Measurements from ENCODE around the gene PARD3. TPM values are rescaled to one million over a fixed set of nuclear protein-coding genes. Genes with fewer than 3 reads are reported as not detected.

The PARD3 gene
- total RNA-seq, 1 experiment from 2014 or later = 44.2 TPM

DNA sequence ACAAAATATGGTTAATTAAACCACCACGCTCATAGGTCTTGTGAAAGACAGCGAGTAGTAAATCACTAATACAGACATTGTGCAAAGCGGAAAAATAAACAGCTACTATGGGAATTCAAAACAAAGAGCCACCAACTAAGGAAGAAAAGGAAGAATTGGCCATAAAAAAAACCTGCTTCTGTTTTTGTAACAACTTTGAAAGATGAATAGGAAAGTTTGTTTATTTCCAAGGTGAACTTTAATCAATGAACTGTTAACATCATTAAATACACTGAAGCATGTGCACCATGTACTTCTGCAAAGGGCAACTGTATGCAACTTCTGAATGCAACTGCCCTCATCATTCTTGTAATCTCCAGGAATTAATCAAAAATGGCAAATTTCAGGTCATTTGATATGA, 651.1 kb downstream of the PARD3 start:
- DNase-seq (ENCODE audit: low read depth, low spot score) = no peak
- in situ Hi-C loops (cut with HindIII; ENCODE audit: low pct_unique_long_range_greater_than_20kb, low sequenced_read_pairs) = no loop called here

DNA sequence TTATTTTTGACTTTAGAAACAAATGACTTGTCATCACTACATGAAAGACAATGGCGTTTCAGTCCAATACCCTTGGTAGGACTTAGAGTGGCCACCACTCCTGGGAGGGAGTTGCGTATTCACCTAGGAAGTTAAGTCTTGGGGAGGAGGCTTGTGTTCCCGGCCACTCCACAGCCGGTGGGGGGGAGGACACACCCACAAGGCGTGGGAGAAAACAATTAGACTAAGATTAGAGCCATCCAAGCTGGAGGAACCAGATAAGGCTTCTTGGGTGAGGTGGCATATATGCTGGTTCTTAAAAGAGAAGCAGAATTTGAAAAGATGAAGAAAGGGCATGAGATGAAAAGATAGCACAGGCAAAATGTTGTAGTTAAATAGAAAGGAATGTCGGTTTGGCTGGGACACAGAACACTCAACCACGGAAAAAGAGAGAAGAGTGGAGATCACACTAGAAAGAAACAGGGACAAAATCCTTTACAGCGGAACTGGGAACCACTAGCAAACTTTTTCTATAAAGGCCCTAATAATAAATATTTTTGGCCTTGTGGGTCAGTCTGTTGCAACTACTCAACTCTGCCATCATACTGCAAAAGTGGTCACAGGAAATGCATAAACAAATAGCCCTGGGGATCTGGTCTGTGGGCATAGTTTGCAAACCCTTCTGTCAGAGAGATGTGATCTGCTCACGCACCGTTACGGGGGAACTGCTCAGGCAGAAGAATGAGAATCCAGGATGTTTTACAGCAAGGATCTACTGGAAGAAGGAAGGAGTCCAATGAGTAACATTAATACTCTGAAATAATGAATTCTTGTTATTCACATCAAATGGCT, 651.8 kb downstream of the PARD3 start:
- no peak for DNase-seq (ENCODE audit: low read depth, low spot score)
- in situ Hi-C loops (cut with HindIII; ENCODE audit: low pct_unique_long_range_greater_than_20kb, low sequenced_read_pairs) = no loop called here

DNA sequence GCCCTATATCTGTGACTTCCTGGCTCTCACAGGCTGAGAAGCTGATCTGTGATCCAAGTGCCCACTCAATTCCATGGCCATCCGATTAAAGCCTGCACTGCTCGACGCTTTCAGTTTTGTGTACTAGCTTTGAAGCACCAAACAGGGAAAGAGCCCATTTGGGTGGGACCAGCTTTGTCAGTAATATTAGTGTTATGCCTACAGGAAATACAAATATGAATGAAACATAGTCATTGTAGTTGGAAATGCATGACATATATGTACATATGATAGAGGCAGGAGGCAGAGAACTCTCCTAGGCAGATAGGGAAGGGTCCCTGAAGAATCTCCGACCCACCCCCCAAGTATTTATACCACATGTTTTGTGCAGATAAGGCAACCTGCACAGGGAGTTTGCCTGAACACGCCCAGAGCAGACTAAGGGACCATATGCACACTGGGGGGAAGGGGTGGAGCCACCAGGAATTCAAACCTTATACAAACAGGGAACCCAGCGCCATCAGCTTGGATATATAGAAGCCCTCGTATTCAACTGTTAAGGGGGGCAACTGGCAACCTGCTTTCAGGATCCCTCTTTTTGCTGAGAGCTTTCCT, 653.2 kb downstream of the PARD3 start:
- DNase-seq (ENCODE audit: low read depth, low spot score) = no peak
- in situ Hi-C loops (cut with HindIII; ENCODE audit: low pct_unique_long_range_greater_than_20kb, low sequenced_read_pairs) = no loop called here

DNA sequence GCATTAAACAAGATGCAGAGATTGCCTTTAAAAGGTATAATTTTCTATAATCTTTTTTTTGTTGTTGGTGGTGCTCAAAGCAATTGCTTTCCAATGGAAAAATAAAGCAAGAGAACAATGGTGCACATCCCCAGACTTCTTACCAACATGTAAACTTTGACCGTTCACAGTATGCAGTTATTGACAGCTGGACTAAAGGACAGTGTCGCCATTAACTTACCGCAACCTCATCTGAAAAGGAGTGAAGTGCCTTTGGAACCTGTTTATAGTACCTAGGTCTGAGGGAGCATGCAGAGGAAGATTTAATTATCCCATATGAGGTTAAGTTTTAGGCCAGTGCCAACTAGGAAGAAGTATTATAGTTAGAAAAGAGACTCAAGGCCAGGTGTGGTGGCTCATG, 654.5 kb downstream of the PARD3 start:
- in situ Hi-C loops (cut with HindIII; ENCODE audit: low pct_unique_long_range_greater_than_20kb, low sequenced_read_pairs) = no loop called here
- no peak for DNase-seq (ENCODE audit: low read depth, low spot score)

DNA sequence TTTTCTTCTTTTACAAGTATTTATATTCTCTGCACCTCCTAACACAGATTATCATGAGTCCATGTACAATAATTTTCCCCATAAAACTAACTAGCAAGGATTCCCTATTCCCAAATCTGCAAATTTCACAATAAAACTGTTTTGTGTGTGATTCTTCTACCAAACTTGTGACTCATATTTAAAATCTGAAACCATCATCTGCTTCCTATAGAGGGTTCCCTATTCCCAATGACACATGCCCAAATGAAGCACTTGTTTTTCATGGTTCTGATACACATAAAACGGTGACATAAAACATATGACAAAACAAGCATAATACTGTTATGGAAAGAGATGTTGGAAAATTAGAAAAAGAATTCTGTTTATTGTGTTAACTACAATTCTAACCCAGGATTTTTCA, 657.6 kb downstream of the PARD3 start:
- no peak for DNase-seq (ENCODE audit: low read depth, low spot score)
- in situ Hi-C loops (cut with HindIII; ENCODE audit: low pct_unique_long_range_greater_than_20kb, low sequenced_read_pairs) = no loop called here

DNA sequence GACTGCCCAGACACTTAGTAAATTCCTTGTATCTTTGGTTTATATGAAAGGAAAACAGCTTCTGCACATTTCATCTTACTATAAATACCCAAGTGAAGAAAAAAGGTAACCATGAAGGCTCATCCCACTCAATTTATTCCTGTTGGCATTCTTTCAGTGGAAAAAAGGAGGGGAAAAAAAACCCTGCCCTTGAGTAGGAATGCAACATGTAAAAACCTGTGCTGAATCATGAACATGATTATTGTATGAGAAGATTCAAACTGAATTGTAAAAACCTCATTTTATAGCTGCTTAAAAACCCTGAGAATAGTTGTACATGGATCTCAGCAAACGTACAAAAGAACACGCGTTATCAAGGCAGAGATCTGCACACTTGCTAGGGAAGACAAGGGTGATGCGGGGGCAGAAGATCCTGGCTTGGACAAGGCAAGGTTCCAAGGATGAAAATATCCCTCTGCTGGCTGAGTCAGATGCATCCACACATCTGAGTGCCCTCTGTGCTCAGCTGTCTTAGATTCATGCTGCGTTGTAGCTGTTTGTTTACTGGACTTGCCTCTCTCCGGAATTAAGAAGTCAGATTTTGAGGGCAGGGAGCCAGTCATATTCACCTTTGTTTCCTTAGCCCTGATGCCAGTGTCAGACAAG, 658.2 kb downstream of the PARD3 start:
- no peak for DNase-seq (ENCODE audit: low read depth, low spot score)
- in situ Hi-C loops (cut with HindIII; ENCODE audit: low pct_unique_long_range_greater_than_20kb, low sequenced_read_pairs) = no loop called here

DNA sequence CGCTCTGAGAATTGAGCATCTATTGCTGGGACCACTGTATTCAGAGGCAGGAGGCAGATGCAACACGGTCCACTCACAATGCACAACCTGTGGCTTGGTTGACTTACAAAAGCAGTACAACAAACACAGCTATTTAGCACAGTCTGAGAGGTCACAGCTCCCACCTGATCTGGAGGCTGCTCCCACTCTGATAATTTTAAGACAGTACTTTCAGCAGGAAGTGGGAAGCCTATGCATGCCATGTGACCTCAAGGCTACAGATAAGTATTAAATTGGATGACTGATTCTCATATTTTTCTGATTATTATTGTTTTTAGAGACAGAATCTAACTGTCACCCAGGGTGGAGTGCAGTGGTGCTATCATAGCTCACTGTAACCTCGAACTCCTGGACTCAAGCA, 659.3 kb downstream of the PARD3 start:
- in situ Hi-C loops (cut with HindIII; ENCODE audit: low pct_unique_long_range_greater_than_20kb, low sequenced_read_pairs) = no loop called here
- no peak for DNase-seq (ENCODE audit: low read depth, low spot score)

DNA sequence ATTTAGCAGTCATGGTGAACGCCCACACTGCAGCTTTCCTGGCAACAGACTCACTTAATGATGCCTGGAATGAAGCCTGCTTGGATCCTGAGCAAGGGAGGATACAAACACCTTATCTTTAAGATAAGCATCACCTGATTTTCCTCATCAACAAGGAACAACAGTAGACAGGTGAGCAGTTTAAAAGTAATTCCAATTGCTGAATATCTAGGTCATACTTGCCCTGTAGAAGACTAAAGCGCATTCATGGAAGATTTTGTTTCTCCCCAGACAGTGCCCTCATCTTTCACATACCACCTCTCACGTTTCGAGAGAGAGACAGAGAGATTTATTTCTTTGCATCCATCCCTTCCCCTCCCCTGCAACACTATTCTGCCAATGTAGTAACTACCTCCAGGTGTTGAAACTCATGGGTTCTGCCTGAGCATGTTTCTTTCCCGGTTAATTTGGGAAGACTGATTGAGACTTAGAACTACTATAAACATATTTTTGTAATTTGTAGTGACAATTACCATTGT, 660.7 kb downstream of the PARD3 start:
- in situ Hi-C loops (cut with HindIII; ENCODE audit: low pct_unique_long_range_greater_than_20kb, low sequenced_read_pairs) = no loop called here
- DNase-seq (ENCODE audit: low read depth, low spot score) = no peak

DNA sequence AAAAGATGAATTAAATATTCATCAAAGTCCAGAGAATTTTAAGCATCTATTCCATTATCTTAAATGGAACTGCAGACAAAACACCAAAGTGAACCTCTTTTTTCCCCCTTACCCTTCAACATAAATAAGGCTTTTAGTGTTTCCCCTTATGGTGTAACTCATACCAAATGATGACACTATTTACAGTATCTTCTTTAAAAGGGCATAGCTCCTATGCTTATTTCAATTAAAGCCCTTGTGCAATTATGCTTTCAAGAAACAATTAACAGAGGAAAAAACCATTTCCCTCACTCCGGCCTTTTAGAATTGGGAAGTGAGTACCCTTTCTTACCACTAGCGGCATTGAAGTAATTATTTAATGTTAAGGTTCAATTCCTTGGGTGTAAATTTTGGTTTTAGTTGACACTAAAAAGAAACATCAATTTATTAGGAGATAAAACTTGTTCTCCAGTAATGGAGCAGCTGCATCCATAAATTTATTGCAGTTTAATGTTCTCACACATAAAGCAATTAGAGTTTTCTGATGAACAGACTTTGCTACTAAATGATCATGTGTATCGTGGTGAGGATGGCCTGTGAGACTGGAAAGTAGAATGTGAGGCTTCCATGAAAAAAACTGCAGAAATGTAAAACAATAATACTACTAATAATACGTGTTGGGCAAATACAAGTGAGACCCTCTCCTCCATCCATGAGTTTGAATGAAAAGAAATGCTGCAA, 661.3 kb downstream of the PARD3 start:
- in situ Hi-C loops (cut with HindIII; ENCODE audit: low pct_unique_long_range_greater_than_20kb, low sequenced_read_pairs) = no loop called here
- no peak for DNase-seq (ENCODE audit: low read depth, low spot score)

DNA sequence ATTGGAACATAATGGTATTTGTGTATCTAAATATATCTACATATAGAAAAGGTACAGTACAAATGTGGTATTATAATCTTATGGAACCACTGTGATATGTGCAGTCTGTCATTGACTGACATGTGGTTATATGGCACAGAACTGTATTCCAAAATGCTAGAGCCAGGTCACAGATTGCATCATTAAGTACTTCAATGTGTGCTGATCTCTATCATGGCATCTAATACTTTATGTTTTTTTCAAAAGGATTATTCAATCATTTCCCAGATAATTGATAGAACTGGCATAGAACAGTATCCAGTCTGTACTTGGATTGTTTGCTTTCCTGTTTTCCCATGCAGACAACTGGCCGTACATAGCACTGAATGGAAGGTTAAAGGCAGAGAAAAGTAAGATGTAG, 662.7 kb downstream of the PARD3 start:
- DNase-seq (ENCODE audit: low read depth, low spot score) = no peak
- in situ Hi-C loops (cut with HindIII; ENCODE audit: low pct_unique_long_range_greater_than_20kb, low sequenced_read_pairs) = no loop called here

DNA sequence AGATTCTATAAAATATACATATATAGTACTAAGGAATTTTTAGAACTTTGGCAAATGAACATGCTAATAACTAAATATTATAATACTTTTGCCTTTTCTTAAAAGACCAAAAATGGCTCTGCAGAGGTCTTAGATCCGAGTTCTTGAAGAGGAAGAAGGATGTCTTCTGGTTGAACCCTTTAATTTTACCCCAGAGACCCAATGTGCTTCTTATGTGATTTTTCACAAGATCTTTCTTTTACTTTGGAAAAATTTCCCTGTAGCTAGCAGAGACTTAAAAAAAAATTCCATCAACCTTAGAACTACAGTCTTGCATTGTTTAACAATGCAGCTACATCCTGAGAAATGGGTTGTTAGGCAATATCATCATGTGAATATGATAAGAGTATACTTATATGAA, 663.2 kb downstream of the PARD3 start:
- in situ Hi-C loops (cut with HindIII; ENCODE audit: low pct_unique_long_range_greater_than_20kb, low sequenced_read_pairs) = no loop called here
- no peak for DNase-seq (ENCODE audit: low read depth, low spot score)

DNA sequence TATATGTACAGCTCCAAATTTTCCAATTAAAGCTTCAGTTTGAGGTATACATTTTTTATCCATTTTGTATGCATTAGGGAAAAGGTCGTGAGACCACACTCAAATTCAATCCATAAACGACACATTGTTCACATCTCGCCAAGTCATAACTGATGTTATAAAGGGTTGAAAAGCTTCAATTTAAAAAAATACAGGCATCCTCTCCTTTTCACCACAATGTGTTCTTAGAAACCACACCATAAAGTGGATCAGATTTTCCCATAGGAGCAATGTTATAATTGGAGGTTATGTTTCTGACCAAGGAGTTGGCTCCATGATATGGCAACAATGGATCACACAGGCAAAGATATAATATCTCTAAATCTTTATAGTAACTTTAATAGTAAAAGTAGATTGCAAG, 663.6 kb downstream of the PARD3 start:
- in situ Hi-C loops (cut with HindIII; ENCODE audit: low pct_unique_long_range_greater_than_20kb, low sequenced_read_pairs) = no loop called here
- no peak for DNase-seq (ENCODE audit: low read depth, low spot score)

DNA sequence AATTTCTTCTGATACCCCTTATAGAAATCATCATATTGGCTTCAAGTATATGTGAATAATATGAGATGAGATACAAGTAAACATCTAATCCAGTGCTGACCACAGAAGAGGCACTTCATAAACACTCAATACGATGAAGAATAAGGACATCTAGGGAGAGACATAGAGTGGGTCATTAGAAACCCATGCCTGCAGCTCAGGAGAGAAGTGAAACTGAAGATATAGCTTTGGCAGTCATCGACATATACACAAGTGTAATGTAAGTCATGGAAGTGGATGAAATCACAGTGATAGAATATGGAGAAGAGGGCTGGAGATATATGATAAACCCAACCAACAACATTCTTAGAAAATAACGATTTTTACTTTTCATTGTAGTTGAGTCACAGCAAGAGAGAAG, 665.0 kb downstream of the PARD3 start:
- in situ Hi-C loops (cut with HindIII; ENCODE audit: low pct_unique_long_range_greater_than_20kb, low sequenced_read_pairs) = no loop called here

DNA sequence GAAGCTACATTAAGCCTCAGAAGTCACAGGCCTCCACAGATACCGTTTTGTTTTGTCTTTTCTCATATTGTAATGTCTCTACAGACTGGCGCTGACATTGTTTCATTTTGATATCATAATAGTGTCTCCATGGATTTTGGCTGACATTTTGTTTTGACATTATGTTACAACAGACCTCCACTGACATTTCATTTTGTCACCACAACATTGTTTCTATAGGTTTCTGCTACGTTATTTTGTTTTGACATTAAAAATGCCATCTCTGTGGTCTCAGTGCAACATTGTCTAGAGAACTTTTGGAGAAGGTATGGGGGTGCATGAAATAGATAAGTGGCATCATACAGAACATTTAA, 666.8 kb downstream of the PARD3 start:
- in situ Hi-C loops (cut with HindIII; ENCODE audit: low pct_unique_long_range_greater_than_20kb, low sequenced_read_pairs) = no loop called here
- DNase-seq (ENCODE audit: low read depth, low spot score) = no peak

More for the DNA sequence above, 665.0 kb downstream of the PARD3 start:
- no peak for DNase-seq (ENCODE audit: low read depth, low spot score)

DNA sequence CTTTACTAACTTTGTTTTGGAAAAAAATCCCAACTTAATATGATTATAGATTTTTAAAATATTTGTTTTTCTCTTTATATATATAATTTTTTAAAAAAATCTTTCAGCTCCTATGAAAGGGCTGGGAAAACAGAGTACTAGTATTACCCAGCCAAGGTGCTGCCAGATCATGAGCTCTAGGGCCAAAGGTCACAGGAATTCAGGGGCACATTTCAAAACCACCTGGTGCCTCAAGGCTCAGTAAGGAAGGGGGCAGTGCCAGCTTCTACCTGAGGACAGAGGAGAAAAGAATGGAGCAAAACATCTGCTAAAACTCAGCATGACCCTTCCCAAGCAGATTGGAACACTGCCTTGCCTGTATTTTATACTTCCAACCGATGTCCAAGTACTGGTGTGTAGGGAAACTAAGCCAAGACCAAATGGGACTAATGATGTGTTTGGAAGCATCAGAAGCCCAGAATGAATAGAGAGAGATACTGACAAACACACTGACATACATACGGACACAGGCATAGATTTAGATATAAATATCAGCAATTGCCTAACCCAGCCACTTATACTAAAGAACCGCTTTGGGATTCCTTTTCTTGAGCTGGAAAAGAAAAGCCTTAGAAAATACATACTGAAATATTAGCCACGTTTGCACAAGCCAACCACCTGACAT, 667.3 kb downstream of the PARD3 start:
- DNase-seq (ENCODE audit: low read depth, low spot score) = no peak
- in situ Hi-C loops (cut with HindIII; ENCODE audit: low pct_unique_long_range_greater_than_20kb, low sequenced_read_pairs) = no loop called here

DNA sequence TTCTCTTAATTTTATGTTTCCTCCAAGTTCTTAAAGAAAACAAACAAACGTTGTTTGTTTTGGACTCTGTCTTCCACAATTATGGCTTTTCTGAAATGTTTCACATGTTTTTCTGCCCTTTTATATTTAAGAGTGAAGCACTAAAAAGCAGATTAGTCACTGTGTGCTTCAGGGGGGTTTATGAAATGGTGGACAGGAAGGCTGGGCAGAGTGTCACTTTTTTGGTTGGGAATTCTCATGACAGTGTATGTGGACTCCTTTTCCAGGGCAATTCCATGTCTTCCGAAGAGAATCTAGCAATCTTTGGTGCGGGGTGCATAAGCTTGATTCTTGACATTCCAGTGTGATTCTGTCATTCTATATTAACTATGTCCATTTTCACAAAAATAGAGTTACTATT, 669.4 kb downstream of the PARD3 start:
- no peak for DNase-seq (ENCODE audit: low read depth, low spot score)
- in situ Hi-C loops (cut with HindIII; ENCODE audit: low pct_unique_long_range_greater_than_20kb, low sequenced_read_pairs) = no loop called here

DNA sequence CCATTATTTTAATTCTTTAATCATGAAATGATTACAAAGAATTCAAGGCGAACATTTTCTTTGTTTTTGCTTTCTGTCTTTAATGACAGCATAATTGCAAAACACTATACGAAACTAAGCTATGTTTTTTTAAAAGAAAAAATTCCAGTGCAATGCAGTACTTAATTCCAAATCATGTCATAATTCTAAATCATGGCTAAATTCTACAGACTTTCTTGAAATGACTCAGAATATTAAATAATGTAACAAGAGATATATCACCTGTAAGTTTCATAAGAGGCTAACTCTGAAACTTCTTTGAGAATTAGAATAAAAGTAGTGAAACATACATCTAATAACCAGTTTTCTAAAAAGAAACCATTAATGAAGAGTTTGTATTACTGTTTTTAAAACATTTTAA, 671.6 kb downstream of the PARD3 start:
- no peak for DNase-seq (ENCODE audit: low read depth, low spot score)
- in situ Hi-C loops (cut with HindIII; ENCODE audit: low pct_unique_long_range_greater_than_20kb, low sequenced_read_pairs) = no loop called here
